ENCODE results near the gene IKZF4.
"Not testable (repeated sequence)": the region's sequence is repeated elsewhere in the genome, so short reads cannot be mapped to it uniquely, and the experiment has no call there.

The IKZF4 gene

DNA sequence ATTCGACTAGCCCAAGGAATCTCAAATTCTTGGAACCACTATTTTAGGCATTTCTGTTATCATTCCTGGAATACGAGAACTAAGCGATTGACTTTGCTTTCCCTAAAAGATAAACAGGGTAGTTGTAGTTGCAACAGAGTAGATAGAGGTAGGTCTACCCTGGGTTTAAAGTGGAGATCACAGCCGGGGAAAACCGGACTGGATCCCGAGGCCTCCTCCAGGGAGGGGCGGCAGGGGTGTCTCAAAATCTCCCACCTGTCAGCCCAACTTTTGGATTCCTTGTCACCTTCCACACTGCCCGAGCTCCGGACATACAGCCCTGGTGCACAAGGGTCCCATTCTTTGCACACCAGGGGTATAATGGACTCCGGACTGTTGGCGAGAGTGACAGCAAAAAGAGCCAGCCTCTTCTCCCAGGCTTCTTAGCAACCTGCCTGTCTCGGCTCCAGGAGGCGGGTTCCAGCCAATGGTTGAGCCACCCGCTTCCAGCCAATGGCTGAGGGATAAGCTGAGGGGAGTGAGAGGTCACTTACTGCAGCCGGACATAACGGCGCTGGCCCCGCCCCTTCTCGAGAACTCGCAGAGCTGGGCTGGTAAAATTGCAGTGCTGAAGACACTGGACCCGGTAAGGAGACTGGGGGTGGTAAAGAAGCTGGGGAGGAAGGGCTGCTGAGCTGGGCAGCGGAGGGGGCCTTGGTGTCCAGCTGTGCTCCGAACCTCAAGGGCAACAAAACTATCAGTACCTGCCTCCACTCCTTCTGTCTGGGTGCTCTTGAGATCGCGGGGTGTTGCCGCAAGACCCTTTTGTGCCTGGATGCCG, 23.9 kb upstream of the IKZF4 start, which contains the start of gene SUOX:
Gene SUOX (plus strand): TSS at position 562 of the 820 bp plus-strand sequence. CDS start 4,946 bp downstream, outside the sequence.
- Histone ChIP-seq H3K9ac (ENCODE audit: low read depth in 1 of 2, low read length in 2 of 2) (peak within 1 kb of the TSS; percentile 89 to 98), H3K9me3 (ENCODE audit: control insufficient read depth in 1 of 2, low read length in 2 of 2) (no peaks in the 10 kb centered on the region), H3K4me1 (ENCODE audit: control insufficient read depth in 1 of 2, insufficient read depth in 2 of 2, low read length in 2 of 2) (peaks cover 41 to 43% of the 10 kb centered on the region in 2 donors), H3K4me3 (ENCODE audit: low read depth in 1 of 2, low read length in 2 of 2) (peak within 1 kb of the TSS; percentile 97 to 98), H3K27ac (ENCODE audit: low read depth, low read length) (peak within 1 kb of the TSS; percentile 63), H3K27me3 (ENCODE audit: control insufficient read depth in 1 of 2, insufficient read depth in 2 of 2, low read length in 2 of 2) (no peaks in the 10 kb centered on the region), H3K36me3 (ENCODE audit: control insufficient read depth in 1 of 2, insufficient read depth in 2 of 2, low read length in 2 of 2) (peaks cover 16 to 24% of the 10 kb centered on the region in 2 donors)

- Histone ChIP-seq H3K4me3 (ENCODE audit: low read depth in 1 of 2, low read length in 2 of 2) (peak overlapping the region; percentile 97 to 98), H3K27me3 (ENCODE audit: control insufficient read depth in 1 of 2, insufficient read depth in 2 of 2, low read length in 2 of 2) (no peaks in the 10 kb centered on the region), H3K9me3 (ENCODE audit: control insufficient read depth in 1 of 2, low read length in 2 of 2) (no peaks in the 10 kb centered on the region), H3K4me1 (ENCODE audit: control insufficient read depth in 1 of 2, insufficient read depth in 2 of 2, low read length in 2 of 2) (peaks cover 41 to 44% of the 10 kb centered on the region in 2 donors), H3K27ac (ENCODE audit: low read depth, low read length) (peak overlapping the region; percentile 63), H3K36me3 (ENCODE audit: control insufficient read depth in 1 of 2, insufficient read depth in 2 of 2, low read length in 2 of 2) (peaks cover 16 to 22% of the 10 kb centered on the region in 2 donors), H3K9ac (ENCODE audit: low read depth in 1 of 2, low read length in 2 of 2) (peak overlapping the region; percentile 89 to 98)
These were observed 23.3 kb upstream of the IKZF4 start for GRCh38 chr12:55997535-55997859.

DNA sequence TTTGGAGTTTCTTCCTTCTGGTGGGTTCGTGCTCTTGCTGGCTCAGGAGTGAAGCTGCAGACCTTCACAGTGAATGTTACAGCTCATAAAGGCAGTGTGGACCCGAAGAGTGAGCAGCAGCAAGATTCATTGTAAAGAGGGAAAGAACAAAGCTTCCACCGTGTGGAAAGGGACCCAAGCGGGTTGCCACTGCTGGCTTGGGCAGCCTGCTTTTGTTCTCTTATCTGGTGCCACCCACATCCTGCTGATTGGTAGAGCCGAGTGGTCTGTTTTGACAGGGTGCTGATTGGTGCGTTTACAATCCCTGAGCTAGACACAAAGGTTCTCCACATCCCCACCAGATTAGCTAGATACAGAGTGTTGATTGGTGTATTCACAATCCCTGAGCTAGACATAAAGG, 21.3 kb upstream of the IKZF4 start:
- not testable (repeated sequence) for H3K4me3 ChIP-seq (ENCODE audit: low read depth in 1 of 2, low read length in 2 of 2); H3K9ac ChIP-seq (ENCODE audit: low read depth in 1 of 2, low read length in 2 of 2); H3K27me3 ChIP-seq (ENCODE audit: control insufficient read depth in 1 of 2, insufficient read depth in 2 of 2, low read length in 2 of 2); H3K27ac ChIP-seq (ENCODE audit: low read depth, low read length); H3K9me3 ChIP-seq (ENCODE audit: control insufficient read depth in 1 of 2, low read length in 2 of 2)
- H3K36me3 ChIP-seq (ENCODE audit: control insufficient read depth in 1 of 2, insufficient read depth in 2 of 2, low read length in 2 of 2), result peaks cover 17 to 20% of the 10 kb centered on the region in 2 donors
- H3K4me1 ChIP-seq (ENCODE audit: control insufficient read depth in 1 of 2, insufficient read depth in 2 of 2, low read length in 2 of 2), result peaks cover 23 to 26% of the 10 kb centered on the region in 2 donors

GRCh38 chr12:55999999-56000540, 20.8 kb upstream of the IKZF4 start:
- H3K27me3 ChIP-seq (ENCODE audit: control insufficient read depth in 1 of 2, insufficient read depth in 2 of 2, low read length in 2 of 2); H3K9ac ChIP-seq (ENCODE audit: low read depth in 1 of 2, low read length in 2 of 2); H3K4me3 ChIP-seq (ENCODE audit: low read depth in 1 of 2, low read length in 2 of 2); H3K9me3 ChIP-seq (ENCODE audit: control insufficient read depth in 1 of 2, low read length in 2 of 2); H3K27ac ChIP-seq (ENCODE audit: low read depth, low read length): not testable (repeated sequence)
- peaks cover 23 to 26% of the 10 kb centered on the region in 2 donors for H3K4me1 ChIP-seq (ENCODE audit: control insufficient read depth in 1 of 2, insufficient read depth in 2 of 2, low read length in 2 of 2)
- H3K36me3 ChIP-seq (ENCODE audit: control insufficient read depth in 1 of 2, insufficient read depth in 2 of 2, low read length in 2 of 2), result peaks cover 20 to 22% of the 10 kb centered on the region in 2 donors

GRCh38 chr12:56001487-56002100, 19.2 kb upstream of the IKZF4 start:
- Histone ChIP-seq H3K36me3 (ENCODE audit: control insufficient read depth in 1 of 2, insufficient read depth in 2 of 2, low read length in 2 of 2) (peaks cover 20 to 23% of the 10 kb centered on the region in 2 donors), H3K4me3 (ENCODE audit: low read depth in 1 of 2, low read length in 2 of 2) (peak overlapping the region; percentile 2 to 13), H3K27me3 (ENCODE audit: control insufficient read depth in 1 of 2, insufficient read depth in 2 of 2, low read length in 2 of 2) (no peaks in the 10 kb centered on the region), H3K9me3 (ENCODE audit: control insufficient read depth in 1 of 2, low read length in 2 of 2) (no peaks in the 10 kb centered on the region), H3K4me1 (ENCODE audit: control insufficient read depth in 1 of 2, insufficient read depth in 2 of 2, low read length in 2 of 2) (peaks cover 13 to 19% of the 10 kb centered on the region in 2 donors), H3K27ac (ENCODE audit: low read depth, low read length) (peak overlapping the region; percentile 5), H3K9ac (ENCODE audit: low read depth in 1 of 2, low read length in 2 of 2) (peak overlapping the region in 1 of 2 donors; percentile 33)

DNA sequence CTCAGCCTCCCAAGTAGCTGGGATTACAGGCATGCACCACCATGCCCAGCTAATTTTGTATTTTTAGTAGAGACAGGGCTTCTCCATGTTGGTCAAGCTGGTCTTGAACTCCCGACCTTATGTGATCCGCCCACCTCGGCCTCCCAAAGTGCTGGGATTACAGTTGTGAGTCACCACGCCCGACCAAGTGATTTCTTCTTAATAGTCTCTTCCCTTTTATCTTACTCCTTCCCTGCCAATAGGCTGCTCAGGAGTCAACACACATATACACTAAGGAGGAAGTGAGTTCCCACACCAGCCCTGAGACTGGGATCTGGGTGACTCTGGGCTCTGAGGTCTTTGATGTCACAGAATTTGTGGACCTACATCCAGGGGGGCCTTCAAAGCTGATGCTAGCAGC, 17.5 kb upstream of the IKZF4 start:
- H3K4me3 ChIP-seq (ENCODE audit: low read depth in 1 of 2, low read length in 2 of 2); H3K27me3 ChIP-seq (ENCODE audit: control insufficient read depth in 1 of 2, insufficient read depth in 2 of 2, low read length in 2 of 2); H3K27ac ChIP-seq (ENCODE audit: low read depth, low read length); H3K9me3 ChIP-seq (ENCODE audit: control insufficient read depth in 1 of 2, low read length in 2 of 2); H3K9ac ChIP-seq (ENCODE audit: low read depth in 1 of 2, low read length in 2 of 2): not testable (repeated sequence)
- peaks cover 20 to 23% of the 10 kb centered on the region in 2 donors for H3K36me3 ChIP-seq (ENCODE audit: control insufficient read depth in 1 of 2, insufficient read depth in 2 of 2, low read length in 2 of 2)
- H3K4me1 ChIP-seq (ENCODE audit: control insufficient read depth in 1 of 2, insufficient read depth in 2 of 2, low read length in 2 of 2), result peaks cover 14 to 19% of the 10 kb centered on the region in 2 donors

GRCh38 chr12:56004211-56004610, 16.6 kb upstream of the IKZF4 start:
- H3K36me3 ChIP-seq (ENCODE audit: control insufficient read depth in 1 of 2, insufficient read depth in 2 of 2, low read length in 2 of 2), result peaks cover 20 to 23% of the 10 kb centered on the region in 2 donors
- H3K27ac ChIP-seq (ENCODE audit: low read depth, low read length), result no peak overlapping the region
- H3K4me3 ChIP-seq (ENCODE audit: low read depth in 1 of 2, low read length in 2 of 2), result no peak overlapping the region
- H3K9me3 ChIP-seq (ENCODE audit: control insufficient read depth in 1 of 2, low read length in 2 of 2), result no peaks in the 10 kb centered on the region
- H3K27me3 ChIP-seq (ENCODE audit: control insufficient read depth in 1 of 2, insufficient read depth in 2 of 2, low read length in 2 of 2), result no peaks in the 10 kb centered on the region
- H3K9ac ChIP-seq (ENCODE audit: low read depth in 1 of 2, low read length in 2 of 2), result no peak overlapping the region
- peaks cover 13 to 21% of the 10 kb centered on the region in 2 donors for H3K4me1 ChIP-seq (ENCODE audit: control insufficient read depth in 1 of 2, insufficient read depth in 2 of 2, low read length in 2 of 2)

- Histone ChIP-seq H3K27me3 (ENCODE audit: control insufficient read depth in 1 of 2, insufficient read depth in 2 of 2, low read length in 2 of 2) (no peaks in the 10 kb centered on the region), H3K27ac (ENCODE audit: low read depth, low read length) (peak overlapping the region; percentile 84), H3K9me3 (ENCODE audit: control insufficient read depth in 1 of 2, low read length in 2 of 2) (no peaks in the 10 kb centered on the region), H3K9ac (ENCODE audit: low read depth in 1 of 2, low read length in 2 of 2) (peak overlapping the region; percentile 43 to 69), H3K36me3 (ENCODE audit: control insufficient read depth in 1 of 2, insufficient read depth in 2 of 2, low read length in 2 of 2) (peaks cover 10 to 18% of the 10 kb centered on the region in 2 donors), H3K4me1 (ENCODE audit: control insufficient read depth in 1 of 2, insufficient read depth in 2 of 2, low read length in 2 of 2) (peaks cover 12% of the 10 kb centered on the region in 2 donors), H3K4me3 (ENCODE audit: low read depth in 1 of 2, low read length in 2 of 2) (peak overlapping the region; percentile 87 to 88)
These were observed 13.0 kb upstream of the IKZF4 start for GRCh38 chr12:56007564-56008559.

DNA sequence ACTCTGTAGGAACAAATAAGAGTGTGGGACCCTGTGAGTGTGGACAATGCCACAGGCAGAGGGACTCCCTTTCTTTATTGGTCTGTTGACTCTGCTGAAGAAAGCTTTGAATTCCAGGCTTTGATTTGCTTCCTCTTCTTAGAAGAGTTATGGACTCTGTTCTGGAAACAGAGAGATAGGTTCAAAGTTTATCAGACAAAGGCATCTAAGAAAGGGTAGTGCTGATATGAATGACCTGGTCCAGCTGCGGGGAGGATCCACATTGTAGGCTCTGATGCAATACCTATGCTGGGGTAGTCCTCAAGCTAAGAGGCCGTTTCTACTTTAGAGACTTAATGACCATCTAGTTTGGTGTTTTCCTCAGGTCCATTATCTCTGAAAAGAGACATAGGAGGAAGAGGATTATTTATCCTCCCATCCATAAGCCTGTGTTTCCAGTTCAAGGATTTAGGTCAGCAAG, 10.7 kb upstream of the IKZF4 start:
- H3K27me3 ChIP-seq (ENCODE audit: control insufficient read depth in 1 of 2, insufficient read depth in 2 of 2, low read length in 2 of 2), result no peaks in the 10 kb centered on the region
- H3K9ac ChIP-seq (ENCODE audit: low read depth in 1 of 2, low read length in 2 of 2), result no peak overlapping the region
- no peak overlapping the region for H3K4me3 ChIP-seq (ENCODE audit: low read depth in 1 of 2, low read length in 2 of 2)
- no peaks in the 10 kb centered on the region for H3K36me3 ChIP-seq (ENCODE audit: control insufficient read depth in 1 of 2, insufficient read depth in 2 of 2, low read length in 2 of 2)
- no peaks in the 10 kb centered on the region for H3K9me3 ChIP-seq (ENCODE audit: control insufficient read depth in 1 of 2, low read length in 2 of 2)
- no peak overlapping the region for H3K27ac ChIP-seq (ENCODE audit: low read depth, low read length)
- H3K4me1 ChIP-seq (ENCODE audit: control insufficient read depth in 1 of 2, insufficient read depth in 2 of 2, low read length in 2 of 2), result peaks cover 22 to 26% of the 10 kb centered on the region in 2 donors

Measured in duodenal mucosa (tissue), 2 donors.